Calu3 (cell line): ENCODE measurements around the gene SPON2. TPM values are rescaled to one million over a fixed set of nuclear protein-coding genes. Genes with fewer than 3 reads are reported as not detected.

Experiments used
- BruUV-seq: library from RNA; stranded (reverse); fragments of 400-500 nt; replicated peaks from 2 replicates; lab custom pipeline; 2021; lab: Mats Ljungman, UMichigan
- CTCF ChIA-PET: fragments of 300-600 bp; sonication (Branson Sonifier 250); formaldehyde crosslinking; loops from one replicate; lab custom pipeline; 2022; ENCODE audit warnings: antibody characterized with exemption; lab: Charles Lee
- DNase-seq: peaks from one replicate; pipeline ENCODE4 v3.0.0; 2022
- H3K27ac Mint-ChIP-seq: one replicate; pipeline ENCODE4 v1.8.0; 2022; ENCODE audit warnings: mixed read lengths; ENCODE audit not compliant: unreplicated experiment
- H3K27me3 Mint-ChIP-seq: one replicate; pipeline ENCODE4 v1.8.0; 2022; ENCODE audit warnings: mixed read lengths; ENCODE audit not compliant: unreplicated experiment
- H3K36me3 Mint-ChIP-seq: one replicate; pipeline ENCODE4 v1.8.0; 2022; ENCODE audit warnings: mild to moderate bottlenecking, moderate library complexity, mixed read lengths; ENCODE audit not compliant: insufficient read depth, unreplicated experiment
- H3K4me1 Mint-ChIP-seq: one replicate; pipeline ENCODE4 v1.8.0; 2022; ENCODE audit warnings: mild to moderate bottlenecking, low read depth, mixed read lengths; ENCODE audit not compliant: unreplicated experiment
- H3K4me3 Mint-ChIP-seq: one replicate; pipeline ENCODE4 v1.8.0; 2022; ENCODE audit warnings: mild to moderate bottlenecking, low read depth, moderate library complexity, mixed read lengths; ENCODE audit not compliant: unreplicated experiment
- H3K9me3 Mint-ChIP-seq: one replicate; pipeline ENCODE4 v1.8.0; 2022; ENCODE audit warnings: low read depth, mixed read lengths; ENCODE audit not compliant: unreplicated experiment
- CTCF ChIP-seq: fragments of 200-600 bp; IDR thresholded peaks from one replicate; pipeline ENCODE4 v1.8.0; 2022; ENCODE audit warnings: antibody characterized with exemption; ENCODE audit not compliant: unreplicated experiment
- intact Hi-C: fragments of 100-400 bp; cut with micrococcal nuclease; formaldehyde crosslinking; loops from one replicate; pipeline ENCODE4 v1.10.0; 2022; ENCODE audit not compliant: unreplicated experiment
- total RNA-seq: library from RNA; stranded (reverse); gene quantifications from 2 replicates; pipeline ENCODE4 v1.2.3, GENCODE V29; 2022

SPON2 gene
- total RNA-seq, 1 experiment from 2014 or later: 2.2 TPM

- intact Hi-C loops: no loop called here
- Mint-ChIP-seq H3K27me3 (no peaks in the 10 kb centered on the region), H3K4me1 (no peaks in the 10 kb centered on the region), H3K9me3 (no peaks in the 10 kb centered on the region), H3K4me3 (no peak overlapping the region), H3K27ac (no peak overlapping the region), H3K36me3 (peaks cover 39% of the 10 kb centered on the region)
- CTCF ChIA-PET: interaction anchor here (0.6 kb wide), 1 partner anchor 1373 kb away, joined by 3 read pairs; no protein-coding TSS in a partner anchor
- no TSS peak for BruUV-seq
- no peak for DNase-seq
- no peak for TF ChIP-seq CTCF
Measured at GRCh38 chr4:1216076-1216614, 43.8 kb upstream of the SPON2 start.

- Mint-ChIP-seq H3K4me1 (no peaks in the 10 kb centered on the region), H3K36me3 (peaks cover 37% of the 10 kb centered on the region), H3K27me3 (no peaks in the 10 kb centered on the region), H3K9me3 (no peaks in the 10 kb centered on the region), H3K4me3 (no peak overlapping the region), H3K27ac (no peak overlapping the region)
- intact Hi-C loops: no loop called here
- TF ChIP-seq CTCF: no peak
- no TSS peak for BruUV-seq
- CTCF ChIA-PET: interaction anchor here (0.6 kb wide), 1 partner anchor 1374 kb away, joined by 3 read pairs; no protein-coding TSS in a partner anchor
- no peak for DNase-seq
Measured at GRCh38 chr4:1215141-1216075, 43.0 kb upstream of the SPON2 start.

DNA sequence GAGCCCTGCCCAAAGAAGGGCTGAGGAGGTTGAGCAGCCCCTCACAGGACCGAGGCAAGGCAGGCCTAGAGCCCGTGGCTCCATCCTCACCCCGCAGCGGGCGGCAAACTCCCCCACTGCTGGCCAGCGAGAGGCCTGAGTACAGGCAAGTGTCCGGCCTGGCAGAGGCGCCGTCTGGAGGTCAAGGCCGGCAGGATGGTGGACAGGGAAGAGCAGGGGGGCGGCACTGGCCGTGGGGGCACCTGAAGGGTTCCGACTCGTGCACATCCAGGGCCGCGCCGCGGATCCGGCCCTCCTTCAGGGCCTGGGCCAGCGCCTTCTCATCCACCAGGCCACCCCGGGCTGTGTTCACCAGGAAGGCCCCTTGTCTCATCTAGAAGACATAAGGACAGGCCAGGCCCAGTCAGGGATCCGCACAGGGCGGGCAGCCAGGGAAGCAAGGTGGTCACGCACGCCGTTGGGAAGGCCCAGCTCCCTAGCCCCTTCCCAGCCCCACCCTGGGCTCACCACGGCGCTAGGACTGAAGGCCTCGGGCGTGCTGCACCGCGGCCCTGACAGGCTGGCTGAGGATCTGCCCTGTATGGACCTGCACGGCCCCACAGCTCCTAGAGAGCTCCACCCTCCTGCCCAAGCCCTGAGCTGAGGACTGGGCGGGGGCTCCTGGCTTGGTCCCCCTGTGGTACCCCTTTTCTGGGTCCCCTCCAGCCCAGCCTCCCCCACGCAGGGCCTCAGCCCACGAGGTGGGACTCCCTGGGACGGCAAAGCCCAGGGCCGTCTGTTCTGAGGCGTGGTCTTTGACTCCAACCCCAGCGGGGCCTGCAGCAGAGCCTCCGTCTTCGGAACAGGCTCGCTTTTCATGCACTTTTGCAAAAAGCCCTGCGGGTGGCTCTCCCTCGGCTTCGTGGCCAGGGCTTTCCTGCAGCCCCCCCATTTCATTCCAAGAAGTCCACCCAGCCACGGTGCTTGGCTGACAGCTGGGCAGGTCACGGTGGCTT lies 42.0 kb upstream of the SPON2 start:
- Mint-ChIP-seq H3K9me3 (no peaks in the 10 kb centered on the region), H3K4me1 (no peaks in the 10 kb centered on the region), H3K27ac (no peak overlapping the region), H3K36me3 (peaks cover 30% of the 10 kb centered on the region), H3K4me3 (no peak overlapping the region), H3K27me3 (no peaks in the 10 kb centered on the region)
- DNase-seq: no peak
- CTCF ChIA-PET: no interaction called here
- BruUV-seq: no TSS peak
- intact Hi-C loops: no loop called here
- no peak for TF ChIP-seq CTCF
